GM21360 (cell line): ENCODE results near the gene CDX2.

ENCODE experiments used
- ATAC-seq: cut with Tn5 transposase; IDR thresholded peaks from one replicate; pipeline ENCODE4 v1.9.1; 2021; ENCODE audit warnings: mild to moderate bottlenecking, moderate library complexity; ENCODE audit not compliant: unreplicated experiment

Gene CDX2

GRCh38 chr13:27933118-27933517, 36.0 kb downstream of the CDX2 start:
- no peak for ATAC-seq

GRCh38 chr13:27929868-27930267, 39.2 kb downstream of the CDX2 start:
- ATAC-seq, result no peak

DNA sequence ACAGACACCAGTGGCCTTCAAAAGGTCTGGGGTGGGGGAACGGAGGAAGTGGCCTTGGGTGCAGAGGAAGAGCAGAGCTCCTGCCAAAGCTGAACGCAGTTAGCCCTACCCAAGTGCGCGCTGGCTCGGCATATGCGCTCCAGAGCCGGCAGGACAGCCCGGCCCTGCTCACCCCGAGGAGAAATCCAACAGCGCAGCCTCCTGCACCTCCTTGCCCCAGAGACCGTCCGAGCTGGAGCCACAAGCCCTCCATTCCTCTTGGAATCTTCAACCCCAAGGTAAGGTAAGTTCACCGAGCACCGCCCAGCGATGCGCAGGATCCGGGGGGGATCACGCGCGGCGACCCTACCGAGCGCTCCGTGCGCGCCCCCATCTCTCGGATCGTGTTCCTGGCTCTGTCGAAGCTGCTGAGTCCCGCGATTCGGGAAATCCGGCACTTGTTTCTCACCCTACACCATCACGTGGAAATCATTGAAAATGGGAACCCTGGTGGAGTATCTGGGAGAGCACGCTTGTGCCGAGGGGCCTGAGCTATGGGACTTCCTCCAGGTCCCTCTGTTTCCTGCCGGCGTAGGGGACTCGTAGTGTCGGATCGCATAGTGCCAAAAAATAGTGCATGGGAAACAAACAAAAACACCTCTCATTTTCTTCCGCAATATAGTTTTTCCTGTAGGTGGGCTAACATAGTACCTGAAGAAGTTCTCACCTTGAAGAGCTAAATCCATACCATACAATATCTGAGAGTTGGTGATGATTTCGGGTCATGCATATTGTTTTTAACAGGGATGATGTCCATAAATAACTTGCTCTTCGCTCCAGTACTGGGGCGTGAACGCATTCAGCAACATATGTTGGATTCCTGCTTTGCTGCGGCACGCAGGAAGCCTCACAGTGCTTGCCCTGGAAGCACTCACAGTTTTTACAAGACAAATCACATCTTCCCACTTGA, 40.0 kb downstream of the CDX2 start:
- ATAC-seq, result no peak

DNA sequence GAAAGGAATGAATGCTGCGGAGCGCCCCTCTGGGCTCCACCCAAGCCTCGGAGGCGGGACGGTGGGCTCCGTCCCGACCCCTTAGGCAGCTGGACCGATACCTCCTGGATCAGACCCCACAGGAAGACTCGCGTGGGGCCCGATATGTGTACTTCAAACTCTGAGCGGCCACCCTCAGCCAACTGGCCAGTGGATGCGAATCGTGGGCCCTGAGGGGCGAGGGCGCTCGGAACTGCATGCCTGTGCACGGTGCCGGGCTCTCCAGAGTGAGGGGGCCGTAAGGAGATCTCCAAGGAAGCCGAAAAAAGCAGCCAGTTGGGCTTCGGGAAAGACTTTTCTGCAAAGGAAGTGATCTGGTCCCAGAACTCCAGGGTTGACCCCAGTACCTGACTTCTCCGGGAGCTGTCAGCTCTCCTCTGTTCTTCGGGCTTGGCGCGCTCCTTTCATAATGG, 40.7 kb downstream of the CDX2 start:
- ATAC-seq, result no peak

- no peak for ATAC-seq
Measured at GRCh38 chr13:27927444-27928352, 41.4 kb downstream of the CDX2 start.

GRCh38 chr13:27926644-27927434, 42.3 kb downstream of the CDX2 start:
- no peak for ATAC-seq

GRCh38 chr13:27925220-27925991, 43.7 kb downstream of the CDX2 start:
- ATAC-seq, result no peak

DNA sequence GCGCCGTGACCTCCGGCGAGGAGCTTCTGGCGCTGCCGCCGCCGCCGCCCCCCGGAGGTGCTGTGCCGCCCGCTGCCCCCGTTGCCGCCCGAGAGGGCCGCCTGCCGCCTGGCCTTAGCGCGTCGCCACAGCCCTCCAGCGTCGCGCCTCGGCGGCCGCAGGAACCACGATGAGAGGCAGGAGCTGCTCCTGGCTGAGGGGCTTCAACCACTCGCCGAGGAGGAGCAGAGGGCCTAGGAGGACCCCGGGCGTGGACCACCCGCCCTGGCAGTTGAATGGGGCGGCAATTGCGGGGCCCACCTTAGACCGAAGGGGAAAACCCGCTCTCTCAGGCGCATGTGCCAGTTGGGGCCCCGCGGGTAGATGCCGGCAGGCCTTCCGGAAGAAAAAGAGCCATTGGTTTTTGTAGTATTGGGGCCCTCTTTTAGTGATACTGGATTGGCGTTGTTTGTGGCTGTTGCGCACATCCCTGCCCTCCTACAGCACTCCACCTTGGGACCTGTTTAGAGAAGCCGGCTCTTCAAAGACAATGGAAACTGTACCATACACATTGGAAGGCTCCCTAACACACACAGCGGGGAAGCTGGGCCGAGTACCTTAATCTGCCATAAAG, 44.5 kb downstream of the CDX2 start:
- no peak for ATAC-seq

DNA sequence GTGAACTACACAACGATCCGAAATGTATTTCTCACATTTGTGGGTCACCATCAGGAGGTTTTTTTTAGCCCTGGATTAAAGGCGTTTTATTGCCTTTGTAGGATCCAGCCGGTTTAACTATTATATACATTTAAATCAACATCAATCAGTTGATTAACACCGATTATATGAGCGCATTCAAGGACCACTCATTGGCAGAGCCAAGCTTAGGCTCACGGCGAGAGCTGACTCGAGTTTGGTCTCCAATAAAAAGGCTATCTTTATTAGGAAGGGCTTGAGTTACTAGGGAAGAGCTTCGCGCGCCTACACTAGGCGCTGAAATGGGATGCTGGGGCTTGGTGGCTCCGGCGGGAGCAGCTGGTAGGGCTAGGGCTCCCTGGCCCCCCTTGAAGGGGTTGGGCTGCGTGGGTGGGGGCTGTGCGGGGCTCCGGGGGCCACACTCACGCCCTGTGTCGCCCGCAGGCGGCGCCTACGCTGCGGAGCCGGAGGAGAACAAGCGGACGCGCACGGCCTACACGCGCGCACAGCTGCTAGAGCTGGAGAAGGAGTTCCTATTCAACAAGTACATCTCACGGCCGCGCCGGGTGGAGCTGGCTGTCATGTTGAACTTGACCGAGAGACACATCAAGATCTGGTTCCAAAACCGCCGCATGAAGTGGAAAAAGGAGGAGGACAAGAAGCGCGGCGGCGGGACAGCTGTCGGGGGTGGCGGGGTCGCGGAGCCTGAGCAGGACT, 45.2 kb downstream of the CDX2 start:
- no peak for ATAC-seq

GRCh38 chr13:27922883-27923612, 46.1 kb downstream of the CDX2 start:
- no peak for ATAC-seq

DNA sequence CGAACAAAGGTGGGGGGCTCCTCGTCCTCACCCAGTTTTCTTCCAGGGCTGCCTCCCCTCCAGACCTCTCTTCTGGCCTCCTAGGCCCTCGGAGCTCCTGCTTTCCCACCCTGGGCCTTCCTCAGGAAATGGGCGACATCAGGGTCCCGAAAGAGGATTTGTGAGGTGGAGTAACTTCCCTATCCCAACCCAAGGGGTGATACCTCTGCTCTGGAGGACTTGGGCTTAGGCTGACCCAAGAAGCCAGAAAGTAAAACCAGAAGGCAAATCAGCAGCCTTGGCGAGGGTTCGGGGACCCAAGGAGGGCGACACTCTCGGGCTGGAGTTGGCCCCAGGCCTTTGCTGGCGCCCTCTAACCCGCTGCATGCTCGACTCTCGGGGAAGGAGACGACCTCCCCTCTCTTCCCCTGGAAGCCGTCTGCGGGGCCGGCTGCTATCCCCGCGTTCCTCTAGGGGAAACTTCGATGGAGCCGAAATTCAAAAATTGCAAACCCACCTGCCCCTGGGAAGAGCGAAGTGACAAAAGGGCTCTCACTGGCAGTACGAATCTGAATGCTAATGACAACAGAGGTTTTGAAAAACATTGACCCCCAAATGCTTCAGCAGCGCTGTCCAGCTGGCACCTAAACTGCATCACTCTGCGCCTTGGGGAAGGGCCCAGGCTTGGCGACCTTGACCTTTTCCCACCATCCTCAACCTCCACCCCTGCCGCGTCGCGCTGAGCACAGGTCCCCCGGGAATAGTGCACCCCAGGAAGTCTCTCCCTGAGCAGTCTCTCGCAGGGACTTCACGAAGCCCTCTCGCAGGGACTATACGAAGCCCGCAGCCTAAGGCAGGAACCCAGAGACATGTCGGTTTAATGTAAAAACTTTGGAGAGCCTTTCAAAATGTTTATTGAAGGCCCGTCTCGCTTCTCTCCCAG, 46.9 kb downstream of the CDX2 start:
- no peak for ATAC-seq

DNA sequence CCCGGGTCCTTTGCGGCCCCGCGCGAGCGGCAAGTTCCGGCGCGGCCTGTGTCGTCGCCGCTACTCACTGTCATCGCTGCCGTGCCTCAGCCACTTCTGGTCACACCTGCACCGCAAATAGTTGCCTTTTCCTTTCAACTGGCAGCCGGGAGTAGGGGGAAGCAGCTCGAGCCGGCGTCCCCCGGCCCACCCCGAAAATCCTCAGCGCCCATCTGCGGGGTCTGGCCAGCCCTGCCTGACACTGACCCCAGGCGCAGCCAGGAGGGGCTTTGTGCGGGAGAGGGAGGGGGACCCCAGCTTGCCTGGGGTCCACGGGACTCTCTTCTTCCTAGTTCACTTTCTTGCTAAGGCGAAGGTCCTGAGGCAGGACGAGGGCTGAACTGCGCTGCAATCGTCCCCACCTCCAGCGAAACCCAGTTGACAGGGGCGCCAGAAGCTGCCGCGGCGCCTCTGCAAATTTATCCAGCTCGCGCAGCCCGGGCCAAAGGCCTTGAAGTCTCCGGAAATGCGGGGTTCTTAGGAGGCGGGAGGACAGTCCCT, 47.6 kb downstream of the CDX2 start:
- ATAC-seq, result no peak

GRCh38 chr13:27920677-27921420, 48.3 kb downstream of the CDX2 start:
- ATAC-seq, result no peak

DNA sequence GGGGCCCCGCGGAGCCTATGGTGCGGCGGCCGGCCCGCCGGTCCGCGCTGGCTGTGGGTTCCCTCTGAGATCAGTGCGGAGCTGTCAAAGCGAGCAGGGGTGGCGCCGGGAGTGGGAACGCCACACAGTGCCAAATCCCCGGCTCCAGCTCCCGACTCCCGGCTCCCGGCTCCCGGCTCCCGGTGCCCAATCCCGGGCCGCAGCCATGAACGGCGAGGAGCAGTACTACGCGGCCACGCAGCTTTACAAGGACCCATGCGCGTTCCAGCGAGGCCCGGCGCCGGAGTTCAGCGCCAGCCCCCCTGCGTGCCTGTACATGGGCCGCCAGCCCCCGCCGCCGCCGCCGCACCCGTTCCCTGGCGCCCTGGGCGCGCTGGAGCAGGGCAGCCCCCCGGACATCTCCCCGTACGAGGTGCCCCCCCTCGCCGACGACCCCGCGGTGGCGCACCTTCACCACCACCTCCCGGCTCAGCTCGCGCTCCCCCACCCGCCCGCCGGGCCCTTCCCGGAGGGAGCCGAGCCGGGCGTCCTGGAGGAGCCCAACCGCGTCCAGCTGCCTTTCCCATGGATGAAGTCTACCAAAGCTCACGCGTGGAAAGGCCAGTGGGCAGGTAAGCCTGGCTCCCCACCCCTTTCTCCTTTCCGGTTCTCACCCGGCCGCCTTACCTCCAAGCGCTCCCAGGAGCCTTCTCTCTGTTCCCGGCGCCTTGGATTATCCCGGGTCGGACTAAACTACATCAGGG, 49.0 kb downstream of the CDX2 start, which contains the start of gene PDX1:
Gene PDX1 (plus strand): TSS at position 67 of the 743 bp plus-strand sequence. CDS start 139 bp downstream, at position 206.
- no peak for ATAC-seq

DNA sequence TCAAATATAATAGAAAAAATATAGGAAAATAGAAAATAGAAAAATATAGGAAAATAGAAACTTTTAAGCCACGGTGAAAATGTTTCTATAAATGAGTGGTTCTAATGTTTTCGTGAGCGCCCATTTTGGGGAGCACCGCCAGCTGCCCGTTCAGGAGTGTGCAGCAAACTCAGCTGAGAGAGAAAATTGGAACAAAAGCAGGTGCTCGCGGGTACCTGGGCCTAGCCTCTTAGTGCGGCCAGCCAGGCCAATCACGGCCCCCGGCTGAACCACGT, 49.5 kb downstream of the CDX2 start:
- no peak for ATAC-seq
